Islet precursor cell (in vitro differentiated cells): ENCODE results near the gene MUC4.

Source experiments
- DNase-seq: peaks from one replicate; pipeline ENCODE4 v3.0.0-alpha.2; 2018

MUC4 gene

DNA sequence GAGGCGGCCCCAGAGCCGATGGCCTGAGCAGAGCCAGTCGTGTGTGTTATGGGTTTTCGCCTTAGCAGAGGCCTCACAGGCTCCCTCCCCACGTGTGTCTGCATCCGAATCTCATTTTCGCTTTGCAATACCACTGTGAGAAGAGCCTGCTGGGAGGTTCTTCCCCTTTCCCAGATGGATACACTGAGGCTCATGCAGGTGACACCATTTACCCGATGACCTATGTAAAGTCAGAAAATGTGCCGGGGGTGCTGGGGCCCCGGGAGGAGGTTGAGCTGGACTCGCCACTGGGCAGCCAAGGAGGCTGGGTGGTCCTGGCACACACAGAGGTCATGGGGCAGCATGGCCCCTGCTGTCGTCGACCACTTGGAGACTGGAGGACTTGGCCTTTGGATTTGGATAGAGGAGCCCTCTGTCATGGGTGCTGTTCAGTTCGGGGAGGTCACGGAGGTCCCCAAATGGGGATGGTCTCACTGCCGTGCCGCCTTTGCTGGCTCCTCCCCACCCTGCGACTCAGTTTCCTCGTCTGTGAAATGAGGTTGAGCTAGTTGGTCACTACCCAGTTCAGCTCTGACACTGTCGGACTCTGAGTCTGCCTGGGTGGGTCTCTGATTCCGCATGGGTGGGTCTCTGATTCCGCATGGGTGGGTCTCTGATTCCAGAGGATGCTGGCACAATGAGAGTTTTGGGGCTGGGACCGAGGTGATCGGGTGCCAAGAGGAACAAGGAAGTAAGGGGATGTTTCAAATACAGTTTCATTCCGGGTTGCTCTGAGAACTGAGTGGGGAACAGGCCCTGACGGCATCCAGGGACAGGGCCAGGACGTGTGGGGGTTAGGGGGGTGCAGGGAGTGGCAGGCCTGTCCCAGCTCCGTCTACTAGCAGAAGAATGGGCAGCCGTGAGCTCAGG lies 23.2 kb upstream of the MUC4 start:
- no peak for DNase-seq

DNA sequence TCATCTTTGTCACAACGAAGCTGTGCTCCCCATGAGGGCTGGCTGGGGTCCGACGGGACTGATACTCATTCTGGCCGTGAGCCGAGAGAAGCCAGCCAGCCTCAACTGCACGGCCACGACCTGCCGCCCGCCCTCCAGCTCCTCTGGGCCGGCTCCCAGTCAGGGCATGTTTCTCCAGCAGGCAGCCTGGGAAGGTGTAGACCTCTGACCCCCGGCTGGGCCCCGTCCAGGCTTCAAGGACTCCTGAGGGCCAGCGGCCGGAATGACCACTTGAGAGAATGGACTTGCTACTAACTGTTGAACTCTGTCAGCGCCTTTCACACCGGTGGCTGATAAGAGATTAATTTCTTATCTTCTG lies 18.1 kb upstream of the MUC4 start:
- peak; percentile 44 for DNase-seq

DNA sequence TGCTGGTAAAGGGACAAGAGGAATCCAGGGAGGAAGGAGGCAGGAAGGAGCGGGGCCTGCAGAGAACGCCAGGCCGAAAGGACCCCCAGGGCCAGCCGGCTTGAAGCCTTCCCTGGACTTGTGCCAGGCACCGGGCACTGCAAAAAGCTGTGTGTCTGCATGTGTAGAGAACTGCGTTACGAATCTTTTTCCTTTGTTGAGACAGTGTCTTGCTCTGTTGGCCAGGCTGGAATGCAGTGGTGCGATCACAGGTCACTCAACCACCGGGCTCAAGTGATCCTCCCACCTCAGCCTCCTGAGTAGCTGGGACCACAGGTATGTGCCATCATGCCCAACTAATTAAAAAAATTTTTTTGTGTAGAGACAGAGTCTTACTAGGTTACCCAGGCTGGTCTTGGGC lies 17.0 kb upstream of the MUC4 start:
- peak; percentile 43 for DNase-seq

DNA sequence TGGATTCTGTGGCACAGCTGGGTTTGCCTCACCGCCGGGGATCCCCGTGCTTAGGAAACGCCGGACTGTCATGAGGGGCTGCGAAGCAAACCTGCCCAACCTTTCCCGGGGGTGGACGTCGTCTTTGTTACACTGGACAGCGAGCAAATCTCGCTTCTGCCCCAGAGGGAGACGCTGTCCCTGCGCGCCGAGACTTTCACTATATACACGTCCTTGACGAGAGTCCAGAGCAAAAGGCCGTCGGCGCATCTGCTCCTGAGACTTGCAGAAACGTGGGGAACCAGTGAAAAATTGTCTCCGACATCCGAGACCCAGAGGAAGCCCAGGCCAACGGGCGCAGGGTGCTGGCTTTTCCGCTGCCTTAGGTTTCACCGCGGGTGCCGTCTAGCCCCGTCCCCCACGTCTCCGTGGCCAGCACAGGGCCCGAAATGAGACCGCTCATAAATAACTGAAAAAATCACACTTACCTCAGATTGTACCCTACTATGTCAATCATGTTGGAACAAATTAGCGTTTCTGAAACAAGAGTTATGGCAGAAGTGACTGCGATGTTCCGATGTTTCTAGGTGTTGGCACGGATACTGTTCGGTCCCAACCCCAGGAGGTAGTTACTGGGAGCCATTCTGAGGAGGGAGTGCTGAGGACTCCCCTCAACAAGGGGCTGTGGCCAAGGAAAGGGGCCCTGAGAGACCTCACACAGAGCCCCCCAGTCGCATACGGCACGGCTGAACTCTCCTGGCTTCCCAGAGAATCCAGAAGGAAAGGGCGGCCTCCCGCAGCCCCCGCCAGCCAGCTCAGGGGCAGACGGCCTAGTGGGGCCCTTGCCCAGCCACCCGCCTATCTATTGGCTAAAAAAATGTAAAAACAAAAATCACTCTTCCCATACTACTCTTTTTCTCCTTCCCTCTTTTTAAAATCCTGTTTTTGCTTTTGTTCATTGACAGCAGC lies 14.4 kb upstream of the MUC4 start:
- DNase-seq, result peak; percentile 48

DNA sequence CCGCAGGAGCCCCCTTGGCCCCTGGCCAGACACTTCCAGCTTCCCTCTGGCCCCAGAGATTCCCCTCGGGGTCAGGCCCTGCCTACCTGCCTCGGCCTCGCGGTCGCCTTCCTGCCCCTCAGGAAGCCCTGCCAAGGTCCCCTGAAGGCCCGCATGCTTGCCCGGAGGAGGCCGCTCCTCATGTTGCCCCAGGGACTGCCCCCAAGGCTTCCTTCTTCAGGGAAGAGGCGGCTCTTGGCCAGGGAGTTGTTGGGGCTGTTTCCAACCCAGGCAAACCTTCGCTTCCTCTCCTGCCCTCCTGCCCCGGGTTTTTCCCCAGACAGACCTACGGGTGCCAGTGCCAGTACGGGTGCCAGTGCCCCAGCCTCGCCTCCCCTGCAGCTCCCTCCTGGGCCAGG lies 13.5 kb upstream of the MUC4 start:
- DNase-seq, result peak; percentile 40

DNA sequence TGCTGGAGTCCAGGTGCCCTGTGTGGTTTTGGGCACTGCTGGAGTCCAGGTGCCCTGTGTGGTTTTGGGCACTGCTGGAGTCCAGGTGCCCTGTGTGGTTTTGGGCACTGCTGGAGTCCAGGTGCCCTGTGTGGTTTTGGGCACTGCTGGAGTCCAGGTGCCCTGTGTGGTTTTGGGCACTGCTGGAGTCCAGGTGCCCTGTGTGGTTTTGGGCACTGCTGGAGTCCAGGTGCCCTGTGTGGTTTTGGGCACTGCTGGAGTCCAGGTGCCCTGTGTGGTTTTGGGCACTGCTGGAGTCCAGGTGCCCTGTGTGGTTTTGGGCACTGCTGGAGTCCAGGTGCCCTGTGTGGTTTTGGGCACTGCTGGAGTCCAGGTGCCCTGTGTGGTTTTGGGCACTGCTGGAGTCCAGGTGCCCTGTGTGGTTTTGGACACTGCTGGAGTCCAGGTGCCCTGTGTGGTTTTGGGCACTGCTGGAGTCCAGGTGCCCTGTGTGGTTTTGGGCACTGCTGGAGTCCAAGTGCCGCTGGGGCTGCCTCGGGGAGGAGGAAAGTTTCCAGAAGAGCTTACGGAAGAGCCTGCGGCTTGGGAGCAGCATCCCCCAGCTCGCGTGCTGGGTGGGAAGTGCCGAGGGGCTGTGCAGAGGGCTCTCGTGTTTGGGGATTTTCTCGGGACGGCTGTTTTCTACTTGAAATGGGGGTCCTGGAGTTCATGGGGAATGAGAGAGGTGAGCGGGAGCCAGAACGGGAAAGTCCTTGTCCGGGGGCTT lies 12.9 kb upstream of the MUC4 start:
- DNase-seq, result peak; percentile 35

DNA sequence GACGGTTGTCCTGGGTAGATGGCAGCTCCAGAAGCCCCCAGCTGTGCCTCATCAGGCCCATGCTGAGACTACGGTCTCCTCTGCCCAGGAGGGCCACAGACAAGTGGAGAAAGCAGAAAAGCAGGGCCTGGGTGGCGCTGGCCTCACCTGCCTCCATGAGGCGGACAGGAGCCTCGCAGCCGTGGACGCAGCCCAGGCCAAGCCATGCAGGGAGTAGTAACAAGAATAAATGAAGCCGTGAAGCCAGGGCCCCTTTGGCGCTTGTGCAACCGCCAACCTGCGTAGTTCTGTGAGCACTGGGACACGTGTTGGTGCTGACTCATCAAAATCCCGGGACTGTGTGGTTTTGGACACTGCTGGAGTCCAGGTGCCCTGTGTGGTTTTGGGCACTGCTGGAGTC lies 12.3 kb upstream of the MUC4 start:
- peak; percentile 58 for DNase-seq

DNA sequence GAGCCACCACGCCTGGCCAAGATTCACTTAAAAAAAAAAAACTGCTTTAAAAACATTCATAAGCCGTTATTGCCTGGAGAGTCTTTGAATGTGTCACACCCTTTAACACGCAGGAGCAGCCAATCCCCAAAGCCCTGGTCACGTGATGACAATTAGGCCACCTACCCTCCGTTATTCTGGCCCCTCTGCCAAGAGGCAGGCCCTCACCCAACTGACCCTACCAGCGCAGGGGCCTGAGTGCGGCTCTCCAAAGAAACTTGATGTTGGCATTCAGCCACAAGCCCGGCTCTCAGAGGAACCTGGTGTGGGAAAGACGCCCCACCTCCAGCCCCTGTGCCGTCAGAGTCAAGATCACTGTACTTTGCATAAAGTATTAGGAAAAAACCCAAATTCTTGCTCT lies 11.6 kb upstream of the MUC4 start:
- peak; percentile 45 for DNase-seq

DNA sequence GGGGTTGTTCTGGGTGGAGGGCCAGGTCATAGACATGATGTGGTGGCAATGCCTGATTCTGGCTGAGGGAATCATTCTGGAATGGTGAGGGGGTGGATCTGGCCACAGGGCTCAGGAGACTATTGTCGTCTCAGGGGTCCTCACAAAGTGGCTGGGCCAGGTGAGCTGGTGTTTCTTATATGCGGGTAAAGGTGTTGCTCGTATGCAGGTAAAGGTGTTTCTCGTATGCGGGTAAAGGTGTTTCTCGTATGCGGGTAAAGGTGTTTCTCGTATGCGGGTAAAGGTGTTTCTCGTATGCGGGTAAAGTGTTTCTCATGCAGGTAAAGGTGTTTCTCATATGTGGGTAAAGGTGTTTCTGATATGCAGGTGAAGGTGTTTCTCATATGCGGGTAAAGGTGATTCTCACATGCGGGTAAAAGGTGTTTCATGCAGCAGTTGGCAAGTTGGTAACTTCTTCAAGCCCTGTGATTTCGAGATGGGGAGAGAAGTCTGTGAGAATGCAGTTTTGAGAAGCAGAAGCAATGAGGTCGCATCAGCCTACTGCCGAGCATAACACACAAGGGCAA lies 10.5 kb upstream of the MUC4 start:
- DNase-seq, result peak; percentile 37

DNA sequence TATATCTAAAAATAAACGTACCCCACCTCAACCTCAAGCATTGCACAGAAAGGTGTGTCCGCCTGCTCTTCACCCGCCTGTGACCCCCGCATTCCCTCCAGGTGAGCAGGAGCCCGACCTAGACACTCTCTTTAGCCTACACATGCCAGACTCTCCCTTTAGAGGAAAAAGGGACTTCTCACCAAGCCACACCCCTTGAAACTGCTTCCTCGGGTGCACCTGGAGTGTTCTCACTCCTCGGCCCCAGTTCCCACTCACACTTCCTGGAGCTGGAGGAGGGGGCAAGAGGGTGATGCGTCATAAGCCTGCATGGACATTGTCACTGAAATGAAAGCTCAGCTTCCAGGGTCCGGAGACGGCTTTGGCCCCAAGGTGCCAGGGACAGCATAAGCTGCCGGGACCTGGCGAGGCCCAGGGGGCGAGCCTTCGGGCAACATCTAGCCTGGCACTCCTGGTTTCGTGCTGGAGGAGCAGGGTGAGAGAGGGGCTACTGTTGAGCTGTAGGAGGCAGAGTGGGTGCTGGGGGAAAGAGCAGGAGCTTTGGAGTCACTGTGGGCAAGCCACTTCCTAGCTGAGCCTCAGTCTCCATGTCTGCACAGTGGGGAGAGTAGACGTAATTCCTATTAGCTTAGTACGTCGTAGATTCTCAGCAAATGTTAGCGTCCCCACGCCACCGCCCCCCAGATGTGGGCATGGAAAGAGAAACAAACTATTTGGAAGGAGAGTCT lies 9.8 kb upstream of the MUC4 start:
- DNase-seq, result peak; percentile 50

DNA sequence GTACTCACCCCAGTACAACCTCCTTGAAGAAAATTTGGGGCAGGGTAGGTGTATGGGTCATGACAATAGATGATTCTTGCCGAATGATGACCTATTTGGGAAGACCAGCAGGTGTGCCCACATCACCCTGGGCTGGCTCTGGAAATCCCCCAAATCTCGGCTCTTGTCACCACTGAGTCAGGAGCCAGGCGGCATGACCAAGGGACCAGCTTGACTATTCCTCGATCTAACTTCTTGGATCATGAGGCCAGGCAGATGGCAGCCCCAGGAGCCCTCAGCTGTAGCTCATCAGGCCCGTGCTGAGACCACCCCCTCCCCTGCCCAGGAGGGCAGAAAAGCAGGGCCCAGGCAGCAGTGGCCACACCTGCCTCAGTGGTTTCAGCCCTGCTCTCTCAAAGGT lies 9.2 kb upstream of the MUC4 start:
- peak; percentile 41 for DNase-seq

DNA sequence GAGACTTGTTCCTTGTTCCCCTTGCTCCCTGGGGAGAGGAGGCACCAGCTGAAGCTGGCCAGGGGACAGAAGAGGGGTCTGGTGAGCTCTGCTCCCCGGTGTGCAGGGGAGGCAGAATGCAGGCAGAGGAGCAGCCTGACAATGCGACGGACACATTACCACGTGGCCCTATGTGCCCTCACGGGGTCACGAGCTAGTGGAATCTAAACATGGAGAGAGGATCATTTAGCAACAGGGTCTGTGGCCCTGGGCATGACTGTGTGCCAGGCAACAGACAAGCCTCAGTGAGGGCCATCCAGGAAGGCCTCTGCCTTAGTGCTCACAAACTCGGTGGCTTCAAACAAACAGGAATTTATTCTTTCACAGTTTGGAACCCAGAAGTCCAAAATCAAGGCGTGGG lies 8.5 kb upstream of the MUC4 start:
- DNase-seq, result no peak

DNA sequence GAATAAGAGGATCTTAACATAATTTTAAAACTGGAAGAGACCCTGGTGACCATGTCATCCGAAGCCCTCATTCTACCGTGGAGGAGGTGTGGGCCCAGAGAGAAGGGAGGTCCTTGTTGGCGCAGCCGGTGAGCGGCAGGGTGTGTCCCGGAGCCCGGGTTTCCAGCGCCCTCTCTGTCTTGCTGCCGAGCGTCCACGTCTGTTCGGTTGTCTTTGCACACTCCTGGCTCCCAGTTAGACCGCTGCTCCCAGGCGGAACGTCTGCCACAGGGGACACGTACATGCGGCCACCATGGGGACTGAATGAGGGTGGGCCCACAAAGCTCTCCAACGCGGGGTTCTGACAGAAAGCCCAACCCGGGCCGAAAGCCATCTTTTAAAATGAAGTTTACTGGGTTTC lies 6.6 kb upstream of the MUC4 start:
- DNase-seq, result peak; percentile 35

DNA sequence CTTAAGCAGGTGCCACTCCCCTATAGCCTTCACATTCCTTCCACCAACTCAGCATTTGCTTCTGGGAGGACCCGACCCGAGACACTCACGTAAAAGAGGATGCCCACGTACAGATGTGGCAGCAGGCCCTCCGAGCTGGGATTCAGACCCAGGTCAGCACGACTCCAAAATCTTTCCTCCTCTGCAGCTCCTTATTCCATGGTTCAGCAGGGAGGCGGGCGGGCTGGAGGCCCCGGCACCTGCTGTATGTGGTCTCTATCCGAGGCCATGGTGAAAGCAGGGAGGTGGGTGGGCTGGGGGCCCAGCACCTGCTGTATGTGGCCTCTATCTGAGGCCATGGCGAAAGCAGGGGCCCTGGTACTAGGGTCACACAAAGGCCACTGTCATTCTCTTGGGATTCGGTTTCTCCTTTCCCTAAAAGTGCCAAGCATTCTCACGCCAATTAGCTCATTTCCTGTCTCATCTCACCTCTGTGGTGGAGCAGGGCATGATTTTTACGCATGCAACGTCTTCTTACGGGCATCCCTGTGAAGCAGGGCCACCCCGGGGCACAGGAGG lies 5.9 kb upstream of the MUC4 start:
- DNase-seq, result peak; percentile 36

DNA sequence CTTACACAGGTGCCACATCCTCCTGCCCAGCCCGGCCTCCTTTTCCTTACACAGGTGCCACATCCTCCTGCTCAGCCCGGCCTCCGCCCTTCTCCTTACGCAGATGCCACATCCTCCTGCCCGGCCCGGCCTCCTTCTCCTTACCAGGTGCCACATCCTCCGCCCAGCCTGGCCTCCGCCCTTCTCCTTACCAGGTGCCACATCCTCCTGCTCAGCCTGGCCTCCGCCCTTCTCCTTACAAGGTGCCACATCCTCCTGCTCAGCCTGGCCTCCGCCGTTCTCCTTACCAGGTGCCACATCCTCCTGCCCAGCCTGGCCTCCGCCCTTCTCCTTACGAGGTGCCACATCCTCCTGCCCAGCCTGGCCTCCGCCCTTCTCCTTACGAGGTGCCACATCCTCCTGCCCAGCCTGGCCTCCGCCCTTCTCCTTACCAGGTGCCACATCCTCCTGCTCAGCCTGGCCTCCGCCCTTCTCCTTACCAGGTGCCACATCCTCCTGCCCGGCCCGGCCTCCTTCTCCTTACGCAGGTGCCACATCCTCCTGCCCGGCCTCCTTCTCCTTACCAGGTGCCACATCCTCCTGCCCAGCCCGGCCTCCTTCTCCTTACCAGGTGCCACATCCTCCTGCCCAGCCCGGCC lies 4.7 kb upstream of the MUC4 start:
- peak; percentile 37 for DNase-seq

DNA sequence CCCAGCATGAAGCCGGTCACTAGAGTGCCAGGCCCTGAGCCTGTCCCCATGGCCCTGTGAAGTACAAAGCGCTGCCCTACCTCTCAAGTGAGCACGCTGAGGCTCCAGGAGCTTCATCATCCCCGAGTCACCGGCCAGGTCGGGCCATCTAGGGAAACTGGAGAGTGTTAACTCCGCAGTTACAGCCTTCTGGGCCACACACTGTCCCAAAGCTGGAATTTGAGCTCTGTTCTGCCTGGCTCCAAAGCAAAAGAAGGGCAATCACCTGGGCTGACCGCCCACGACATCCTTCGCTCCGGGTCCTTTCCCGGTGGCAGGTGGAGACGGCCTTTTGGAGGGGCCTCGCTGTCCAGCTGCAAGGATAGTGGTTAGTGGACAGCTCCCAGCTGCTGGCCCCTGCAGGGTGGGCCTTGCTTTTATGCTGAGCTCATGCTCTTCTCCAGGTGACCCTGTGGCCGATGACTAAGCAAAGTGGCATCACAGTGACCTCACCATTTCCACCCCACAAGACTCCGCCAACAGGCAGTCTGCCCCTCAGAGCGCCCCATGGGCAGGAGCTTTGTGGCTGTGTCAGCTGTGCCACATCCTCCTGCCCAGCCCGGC lies 3.5 kb upstream of the MUC4 start:
- peak; percentile 85 for DNase-seq

DNA sequence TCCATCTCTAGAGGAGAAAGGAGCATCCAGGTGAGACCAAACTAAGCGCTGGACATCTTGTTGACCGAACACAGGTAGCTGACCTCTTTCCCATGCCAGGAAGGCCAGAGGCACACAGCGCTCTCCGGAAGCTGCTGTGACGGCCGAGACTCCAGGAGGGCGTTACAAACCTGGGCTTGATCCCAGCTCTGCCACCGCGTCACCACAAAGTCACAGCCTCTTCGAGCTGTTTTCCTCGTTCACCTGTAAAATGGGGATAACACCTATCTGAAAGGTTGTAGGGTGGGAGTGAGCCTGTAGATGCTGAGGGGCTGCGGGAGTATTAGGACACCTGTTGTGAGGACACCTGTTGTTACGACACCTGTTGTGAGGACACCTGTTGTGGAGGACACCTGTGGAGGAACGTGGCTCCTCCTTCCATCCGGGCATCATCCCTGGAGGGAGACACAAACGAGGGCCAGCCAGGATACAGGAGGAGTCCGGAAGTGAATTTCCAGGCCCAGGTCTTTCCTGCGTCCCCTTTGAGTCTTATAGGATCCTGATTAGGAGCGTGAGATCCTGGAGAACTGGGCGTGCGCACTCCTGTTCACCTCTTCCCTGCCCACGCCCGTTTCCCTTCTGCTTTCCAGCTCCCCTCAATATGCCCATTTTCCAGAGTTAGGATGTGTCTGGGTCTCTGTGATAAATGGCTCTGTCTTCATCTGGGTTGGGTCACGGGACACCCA lies 2.3 kb upstream of the MUC4 start:
- peak; percentile 46 for DNase-seq

DNA sequence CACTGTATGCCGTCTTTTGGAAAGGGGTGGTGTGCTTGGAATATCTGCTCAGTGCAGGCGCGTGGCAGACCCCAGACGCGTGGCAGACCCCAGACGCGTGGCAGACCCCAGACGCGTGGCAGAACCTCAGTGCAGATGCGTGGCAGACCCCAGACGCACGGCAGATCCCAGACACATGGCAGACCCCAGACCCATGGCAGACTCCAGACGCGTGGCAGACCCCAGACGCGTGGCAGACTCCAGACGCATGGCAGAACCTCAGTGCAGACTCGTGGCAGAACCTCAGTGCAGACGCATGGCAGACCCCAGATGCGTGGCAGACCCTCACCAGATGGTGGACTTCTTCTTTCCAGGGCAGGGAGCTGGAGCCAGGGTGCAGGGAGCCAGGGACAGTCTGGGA lies 637 bp upstream of the MUC4 start:
- peak; percentile 49 for DNase-seq

DNA sequence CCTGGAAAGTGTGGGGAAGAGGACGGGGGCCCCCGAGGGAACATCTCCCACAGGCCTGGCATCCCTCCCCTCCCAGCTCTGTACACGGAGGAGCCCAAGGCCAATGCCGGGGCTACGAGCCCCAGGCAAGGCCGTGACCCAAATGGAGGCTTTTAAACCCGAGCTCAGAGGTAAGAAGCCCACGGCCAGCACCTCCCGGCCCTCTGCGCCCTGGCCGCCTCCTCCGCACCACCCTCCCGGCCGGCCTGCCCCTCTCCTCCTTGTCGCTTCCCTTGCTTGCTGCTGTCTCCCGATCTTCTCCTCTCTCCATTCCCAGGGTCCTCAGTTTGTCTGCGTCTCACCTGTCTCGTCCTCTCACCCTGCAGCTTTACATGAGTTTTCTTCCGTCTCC lies 1.3 kb downstream of the MUC4 start:
- DNase-seq, result peak; percentile 52
